Measurements from ENCODE around the gene FAM181A.

Gene FAM181A

GRCh38 chr14:93932642-93933041 is 5.5 kb downstream of the FAM181A start:
- TF ChIP-seq, protein P1, sequence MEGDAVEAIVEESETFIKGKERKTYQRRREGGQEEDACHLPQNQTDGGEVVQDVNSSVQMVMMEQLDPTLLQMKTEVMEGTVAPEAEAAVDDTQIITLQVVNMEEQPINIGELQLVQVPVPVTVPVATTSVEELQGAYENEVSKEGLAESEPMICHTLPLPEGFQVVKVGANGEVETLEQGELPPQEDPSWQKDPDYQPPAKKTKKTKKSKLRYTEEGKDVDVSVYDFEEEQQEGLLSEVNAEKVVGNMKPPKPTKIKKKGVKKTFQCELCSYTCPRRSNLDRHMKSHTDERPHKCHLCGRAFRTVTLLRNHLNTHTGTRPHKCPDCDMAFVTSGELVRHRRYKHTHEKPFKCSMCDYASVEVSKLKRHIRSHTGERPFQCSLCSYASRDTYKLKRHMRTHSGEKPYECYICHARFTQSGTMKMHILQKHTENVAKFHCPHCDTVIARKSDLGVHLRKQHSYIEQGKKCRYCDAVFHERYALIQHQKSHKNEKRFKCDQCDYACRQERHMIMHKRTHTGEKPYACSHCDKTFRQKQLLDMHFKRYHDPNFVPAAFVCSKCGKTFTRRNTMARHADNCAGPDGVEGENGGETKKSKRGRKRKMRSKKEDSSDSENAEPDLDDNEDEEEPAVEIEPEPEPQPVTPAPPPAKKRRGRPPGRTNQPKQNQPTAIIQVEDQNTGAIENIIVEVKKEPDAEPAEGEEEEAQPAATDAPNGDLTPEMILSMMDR (IDR thresholded peaks at IDR 0.05) = no peak
- Histone ChIP-seq H3K9me3 (no peaks in the 10 kb centered on the region), H3K36me3 (no peaks in the 10 kb centered on the region), H3K27ac (no peak overlapping the region), H3K4me3 (ENCODE audit: low read depth in 1 of 2, low read length in 1 of 2) (no peak overlapping the region), H3K4me1 (ENCODE audit: control insufficient read depth in 1 of 2, insufficient read depth in 1 of 2, low read depth in 1 of 2, low read length in 1 of 2) (no peaks in the 10 kb centered on the region), H3K27me3 (peaks cover 10% of the 10 kb centered on the region)

GRCh38 chr14:93935213-93935612 is 8.1 kb downstream of the FAM181A start:
- TF ChIP-seq, protein P1 (IDR thresholded peaks at IDR 0.05) = no peak
- Histone ChIP-seq H3K36me3 (no peaks in the 10 kb centered on the region), H3K27me3 (peaks cover 33% of the 10 kb centered on the region), H3K4me3 (ENCODE audit: low read depth in 1 of 2, low read length in 1 of 2) (no peak overlapping the region), H3K4me1 (ENCODE audit: control insufficient read depth in 1 of 2, insufficient read depth in 1 of 2, low read depth in 1 of 2, low read length in 1 of 2) (peaks cover 0 to 11% of the 10 kb centered on the region in 2 experiments), H3K9me3 (no peaks in the 10 kb centered on the region), H3K27ac (no peak overlapping the region)

GRCh38 chr14:93936245-93936644 is 9.1 kb downstream of the FAM181A start:
- H3K36me3 ChIP-seq = no peaks in the 10 kb centered on the region

GRCh38 chr14:93936926-93937325 is 9.8 kb downstream of the FAM181A start:
- H3K4me3 ChIP-seq (ENCODE audit: low read depth in 1 of 2, low read length in 1 of 2) = no peak overlapping the region
- TF ChIP-seq, protein P1 (IDR thresholded peaks at IDR 0.05) = no peak
- H3K4me1 ChIP-seq (ENCODE audit: control insufficient read depth in 1 of 2, insufficient read depth in 1 of 2, low read depth in 1 of 2, low read length in 1 of 2) = peaks cover 0 to 11% of the 10 kb centered on the region in 2 experiments
- no peaks in the 10 kb centered on the region for H3K9me3 ChIP-seq
- H3K27ac ChIP-seq = no peak overlapping the region
- no peaks in the 10 kb centered on the region for H3K36me3 ChIP-seq
- peaks cover 33% of the 10 kb centered on the region for H3K27me3 ChIP-seq

More at GRCh38 chr14:93936245-93936644, 9.1 kb downstream of the FAM181A start:
- H3K27ac ChIP-seq = no peak overlapping the region
- H3K9me3 ChIP-seq = no peaks in the 10 kb centered on the region
- TF ChIP-seq, protein P1 (IDR thresholded peaks at IDR 0.05) = no peak
- peaks cover 0 to 11% of the 10 kb centered on the region in 2 experiments for H3K4me1 ChIP-seq (ENCODE audit: control insufficient read depth in 1 of 2, insufficient read depth in 1 of 2, low read depth in 1 of 2, low read length in 1 of 2)
- H3K4me3 ChIP-seq (ENCODE audit: low read depth in 1 of 2, low read length in 1 of 2) = no peak overlapping the region
- H3K27me3 ChIP-seq = peaks cover 33% of the 10 kb centered on the region

- no peak overlapping the region for H3K27ac ChIP-seq
- no peaks in the 10 kb centered on the region for H3K36me3 ChIP-seq
- no peak overlapping the region for H3K4me3 ChIP-seq (ENCODE audit: low read depth in 1 of 2, low read length in 1 of 2)
- no peaks in the 10 kb centered on the region for H3K9me3 ChIP-seq
- peaks cover 33% of the 10 kb centered on the region for H3K27me3 ChIP-seq
- TF ChIP-seq, protein P1 (IDR thresholded peaks at IDR 0.05) = no peak
- H3K4me1 ChIP-seq (ENCODE audit: control insufficient read depth in 1 of 2, insufficient read depth in 1 of 2, low read depth in 1 of 2, low read length in 1 of 2) = peaks cover 0 to 11% of the 10 kb centered on the region in 2 experiments
Measured at GRCh38 chr14:93937519-93937918, 10.4 kb downstream of the FAM181A start.

All from neutrophil (primary cell).